CD4-positive, alpha-beta memory T cell (primary cell): ENCODE measurements around the gene OXA1L. TPM values are rescaled to one million over a fixed set of nuclear protein-coding genes. Genes with fewer than 3 reads are reported as not detected.
"Not testable (repeated sequence)": the region's sequence is repeated elsewhere in the genome, so short reads cannot be mapped to it uniquely, and the experiment has no call there.

Experiments
- CTCF ChIA-PET: fragments of 350-600 bp; sonication (Branson Sonifier 250); formaldehyde crosslinking; loops from one replicate; lab custom pipeline; 2021; ENCODE audit warnings: inconsistent platforms; ENCODE audit not compliant: partially characterized antibody; lab: Charles Lee
- POLR2A ChIA-PET: fragments of 350-600 bp; sonication (Branson Sonifier 250); formaldehyde crosslinking; loops from one replicate; lab custom pipeline; 2021; ENCODE audit not compliant: partially characterized antibody; lab: Charles Lee
- DNase-seq, 5 donors: peaks; one replicate each; pipeline versions ENCODE4 v3.0.0 to v3.0.0-alpha.2; 2020 to 2022; ENCODE audit warnings: mixed read lengths in 1 of 5
- H3K27ac ChIP-seq: one replicate; pipeline ENCODE4 v1.7.0; 2013; ENCODE audit warnings: low read depth, low read length
- H3K27me3 ChIP-seq: 2 replicates; pipeline ENCODE4 v1.7.0; 2013; ENCODE audit warnings: mild to moderate bottlenecking, low read length, moderate library complexity; ENCODE audit not compliant: insufficient read depth
- H3K36me3 ChIP-seq: 2 replicates; pipeline ENCODE4 v1.7.0; 2013; ENCODE audit warnings: mild to moderate bottlenecking, low read length, moderate library complexity; ENCODE audit not compliant: insufficient read depth
- H3K4me1 ChIP-seq: 2 replicates; pipeline ENCODE4 v1.7.0; 2013; ENCODE audit warnings: mild to moderate bottlenecking, low read length, moderate library complexity; ENCODE audit not compliant: insufficient read depth
- H3K4me3 ChIP-seq, 2 donors: one replicate each; pipeline ENCODE4 v1.7.0; 2013; ENCODE audit warnings: low read length in 2 of 2, mild to moderate bottlenecking in 1 of 2
- H3K9me3 ChIP-seq, 2 donors: one replicate each; pipeline ENCODE4 v1.7.0; 2013; ENCODE audit warnings: low read length in 2 of 2, control low read depth in 1 of 2; ENCODE audit not compliant: control insufficient read depth in 1 of 2
- H3K27ac Mint-ChIP-seq, 7 donors: one replicate each; pipeline ENCODE4 v1.8.0; 2020 to 2021; ENCODE audit warnings: mixed read lengths in 7 of 7, mild to moderate bottlenecking in 6 of 7, inconsistent platforms in 3 of 7, moderate library complexity in 3 of 7
- H3K27me3 Mint-ChIP-seq, 2 donors: one replicate each; pipeline ENCODE4 v1.8.0; 2020 to 2021; ENCODE audit warnings: mixed read lengths in 2 of 2
- H3K36me3 Mint-ChIP-seq, 2 donors: one replicate each; pipeline ENCODE4 v1.8.0; 2020 to 2021; ENCODE audit warnings: mixed read lengths in 2 of 2, inconsistent platforms in 1 of 2, mild to moderate bottlenecking in 1 of 2
- H3K4me1 Mint-ChIP-seq, 4 donors: one replicate each; pipeline ENCODE4 v1.8.0; 2020 to 2021; ENCODE audit warnings: mixed read lengths in 4 of 4, mild to moderate bottlenecking in 1 of 4
- H3K4me3 Mint-ChIP-seq, 8 donors: one replicate each; pipeline ENCODE4 v1.8.0; 2020 to 2021; ENCODE audit warnings: mixed read lengths in 8 of 8, mild to moderate bottlenecking in 7 of 8, moderate library complexity in 6 of 8, inconsistent platforms in 3 of 8
- H3K9me3 Mint-ChIP-seq, 8 donors: one replicate each; pipeline ENCODE4 v1.8.0; 2020 to 2021; ENCODE audit warnings: mixed read lengths in 8 of 8, mild to moderate bottlenecking in 5 of 8, inconsistent platforms in 3 of 8, moderate library complexity in 1 of 8
- intact Hi-C: fragments of 100-400 bp; cut with micrococcal nuclease; formaldehyde crosslinking; loops from one replicate; pipeline ENCODE4 v1.15.1; 2023
- polyA plus RNA-seq, 2 donors: library from polyadenylated mRNA; unstranded; fragments of 300-500 nt; fragmentation: Illumina TruSeq; gene quantifications; one replicate each; pipeline ENCODE4 v1.2.3, GENCODE V29; 2021
- total RNA-seq, 2 experiments: library from RNA; stranded (reverse); gene quantifications; one replicate each; pipeline ENCODE4 v1.2.3, GENCODE V29; 2021

Gene OXA1L
- total and polyA plus RNA-seq, 4 experiments from 2014 or later: 54.6 to 137 (median 97.5) TPM

GRCh38 chr14:22786685-22787084 is 20.2 kb downstream of the OXA1L start:
- CTCF ChIA-PET: no interaction called here
- H3K27ac Mint-ChIP-seq: no peak overlapping the region
- H3K27ac ChIP-seq: no peak overlapping the region

GRCh38 chr14:22791301-22791700 is 24.8 kb downstream of the OXA1L start:
- Histone ChIP-seq H3K4me3 (no peak overlapping the region), H3K9me3 (no peaks in the 10 kb centered on the region), H3K27me3 (no peaks in the 10 kb centered on the region), H3K4me1 (no peaks in the 10 kb centered on the region), H3K27ac (no peak overlapping the region), H3K36me3 (no peaks in the 10 kb centered on the region)
- peaks cover 0 to 3% (median 0%) of the 10 kb centered on the region in 8 donors for H3K9me3 Mint-ChIP-seq
- intact Hi-C loops: no loop called here
- no peak overlapping the region for H3K27ac Mint-ChIP-seq
- H3K36me3 Mint-ChIP-seq: no peaks in the 10 kb centered on the region
- ChIA-PET CTCF (no interaction called here), POLR2A (no interaction called here)
- H3K4me3 Mint-ChIP-seq: no peak overlapping the region
- peaks cover 0 to 2% (median 0%) of the 10 kb centered on the region in 4 donors for H3K4me1 Mint-ChIP-seq
- no peak for DNase-seq
- H3K27me3 Mint-ChIP-seq: peaks cover 9 to 12% of the 10 kb centered on the region in 2 donors

More at GRCh38 chr14:22786685-22787084, 20.2 kb downstream of the OXA1L start:
- POLR2A ChIA-PET: no interaction called here
- intact Hi-C loops: no loop called here
- peaks cover 0 to 3% of the 10 kb centered on the region in 2 donors for H3K27me3 Mint-ChIP-seq
- Histone ChIP-seq H3K4me3 (no peak overlapping the region), H3K27me3 (no peaks in the 10 kb centered on the region), H3K9me3 (no peaks in the 10 kb centered on the region), H3K36me3 (no peaks in the 10 kb centered on the region), H3K4me1 (no peaks in the 10 kb centered on the region)
- no peaks in the 10 kb centered on the region for H3K9me3 Mint-ChIP-seq
- H3K4me1 Mint-ChIP-seq: peaks cover 0 to 2% (median 0%) of the 10 kb centered on the region in 4 donors
- no peak for DNase-seq
- no peak overlapping the region for H3K4me3 Mint-ChIP-seq
- no peaks in the 10 kb centered on the region for H3K36me3 Mint-ChIP-seq

- CTCF ChIA-PET: interaction anchor here (0.6 kb wide), 1 partner anchor 954 kb away, joined by 3 read pairs; no protein-coding TSS in a partner anchor
- H3K4me1 ChIP-seq: no peaks in the 10 kb centered on the region
- peaks cover 0 to 3% (median 0%) of the 10 kb centered on the region in 8 donors for H3K9me3 Mint-ChIP-seq
- H3K36me3 ChIP-seq: no peaks in the 10 kb centered on the region
- H3K27ac ChIP-seq: no peak overlapping the region
- no peak overlapping the region for H3K27ac Mint-ChIP-seq
- no peaks in the 10 kb centered on the region for H3K9me3 ChIP-seq
- peaks cover 0 to 2% (median 0%) of the 10 kb centered on the region in 4 donors for H3K4me1 Mint-ChIP-seq
- intact Hi-C loops: no loop called here
- no peak overlapping the region for H3K4me3 ChIP-seq
- no peaks in the 10 kb centered on the region for H3K27me3 ChIP-seq
- no peak for DNase-seq
- POLR2A ChIA-PET: no interaction called here
- peaks cover 13 to 16% of the 10 kb centered on the region in 2 donors for H3K27me3 Mint-ChIP-seq
- no peak overlapping the region for H3K4me3 Mint-ChIP-seq
- no peaks in the 10 kb centered on the region for H3K36me3 Mint-ChIP-seq
Measured at GRCh38 chr14:22792158-22792557, 25.7 kb downstream of the OXA1L start.

GRCh38 chr14:22793550-22793949 is 27.1 kb downstream of the OXA1L start:
- H3K4me1 Mint-ChIP-seq, H3K27ac ChIP-seq, H3K4me1 ChIP-seq, H3K4me3 ChIP-seq, H3K27ac Mint-ChIP-seq, H3K9me3 Mint-ChIP-seq, POLR2A ChIA-PET, H3K4me3 Mint-ChIP-seq, H3K27me3 ChIP-seq, DNase-seq, intact Hi-C loops, H3K36me3 Mint-ChIP-seq, H3K9me3 ChIP-seq, H3K36me3 ChIP-seq, CTCF ChIA-PET: not testable (repeated sequence)
- H3K27me3 Mint-ChIP-seq: peaks cover 21 to 23% of the 10 kb centered on the region in 2 donors

GRCh38 chr14:22793976-22794375 is 27.5 kb downstream of the OXA1L start:
- Histone ChIP-seq H3K4me3 (no peak overlapping the region), H3K27ac (no peak overlapping the region), H3K36me3 (no peaks in the 10 kb centered on the region), H3K4me1 (no peaks in the 10 kb centered on the region), H3K9me3 (no peaks in the 10 kb centered on the region), H3K27me3 (no peaks in the 10 kb centered on the region)
- no peak overlapping the region for H3K27ac Mint-ChIP-seq
- POLR2A ChIA-PET: no interaction called here
- peaks cover 0 to 2% (median 0%) of the 10 kb centered on the region in 4 donors for H3K4me1 Mint-ChIP-seq
- intact Hi-C loops: no loop called here
- no peaks in the 10 kb centered on the region for H3K36me3 Mint-ChIP-seq
- peaks cover 25 to 27% of the 10 kb centered on the region in 2 donors for H3K27me3 Mint-ChIP-seq
- CTCF ChIA-PET: no interaction called here
- DNase-seq: no peak
- peaks cover 0 to 3% (median 0%) of the 10 kb centered on the region in 8 donors for H3K9me3 Mint-ChIP-seq
- no peak overlapping the region for H3K4me3 Mint-ChIP-seq

- no peak for DNase-seq
- Histone ChIP-seq H3K27me3 (no peaks in the 10 kb centered on the region), H3K9me3 (no peaks in the 10 kb centered on the region), H3K27ac (no peak overlapping the region), H3K36me3 (no peaks in the 10 kb centered on the region), H3K4me3 (no peak overlapping the region), H3K4me1 (no peaks in the 10 kb centered on the region)
- Mint-ChIP-seq H3K27ac (no peak overlapping the region), H3K27me3 (peaks cover 28 to 29% of the 10 kb centered on the region in 2 donors), H3K9me3 (peaks cover 0 to 3% (median 0%) of the 10 kb centered on the region in 8 donors), H3K4me1 (peaks cover 0 to 2% (median 0%) of the 10 kb centered on the region in 4 donors), H3K4me3 (no peak overlapping the region), H3K36me3 (no peaks in the 10 kb centered on the region)
- intact Hi-C loops: no loop called here
- ChIA-PET POLR2A (no interaction called here), CTCF (no interaction called here)
Measured at GRCh38 chr14:22794551-22794951, 28.1 kb downstream of the OXA1L start.

- intact Hi-C loops: no loop called here
- CTCF ChIA-PET: no interaction called here
Measured at GRCh38 chr14:22796087-22796707, 29.7 kb downstream of the OXA1L start.

More at GRCh38 chr14:22796087-22796707, 29.7 kb downstream of the OXA1L start:
- Mint-ChIP-seq H3K4me1 (no peaks in the 10 kb centered on the region), H3K36me3 (no peaks in the 10 kb centered on the region), H3K4me3 (no peak overlapping the region), H3K9me3 (peaks cover 0 to 3% (median 0%) of the 10 kb centered on the region in 8 donors), H3K27ac (no peak overlapping the region), H3K27me3 (peaks cover 36% of the 10 kb centered on the region in 2 donors)
- Histone ChIP-seq H3K27ac (no peak overlapping the region), H3K9me3 (no peaks in the 10 kb centered on the region), H3K27me3 (no peaks in the 10 kb centered on the region), H3K4me1 (no peaks in the 10 kb centered on the region), H3K36me3 (no peaks in the 10 kb centered on the region), H3K4me3 (no peak overlapping the region)
- POLR2A ChIA-PET: no interaction called here
- no peak for DNase-seq
